Stimulated activated CD4-positive, alpha-beta T cell treated with anti-CD3 and anti-CD28 coated beads, Interleukin-4, amount 100 ng/mL, for 48 hours (primary cell): ENCODE data around the gene NOTCH2NLA.
"Not testable (repeated sequence)": the region's sequence is repeated elsewhere in the genome, so short reads cannot be mapped to it uniquely, and the experiment has no call there.

Experiments
- DNase-seq, 2 donors: peaks; one replicate each; pipeline ENCODE4 v3.0.0-alpha.2; 2020; ENCODE audit warnings: low read depth in 2 of 2

Gene NOTCH2NLA

DNA sequence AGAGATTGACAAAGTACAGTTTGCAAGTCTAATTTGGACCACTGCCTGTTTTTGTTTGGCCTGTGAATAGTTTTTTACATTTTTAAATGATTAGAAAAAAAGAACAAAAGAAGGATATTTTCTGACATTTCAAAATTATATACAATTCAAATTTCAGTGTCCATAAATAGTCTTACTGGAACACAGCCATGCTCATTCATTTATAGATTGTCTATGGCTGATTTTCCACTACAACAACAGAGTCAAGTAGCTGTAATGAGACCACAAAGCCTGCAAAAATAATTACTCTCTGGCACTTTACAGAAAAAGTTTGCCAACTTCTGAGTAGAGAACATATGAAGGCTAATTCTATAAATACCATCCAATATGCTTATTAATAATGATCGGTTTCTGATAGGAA is 61.1 kb downstream of the NOTCH2NLA start:
- not testable (repeated sequence) for DNase-seq

DNA sequence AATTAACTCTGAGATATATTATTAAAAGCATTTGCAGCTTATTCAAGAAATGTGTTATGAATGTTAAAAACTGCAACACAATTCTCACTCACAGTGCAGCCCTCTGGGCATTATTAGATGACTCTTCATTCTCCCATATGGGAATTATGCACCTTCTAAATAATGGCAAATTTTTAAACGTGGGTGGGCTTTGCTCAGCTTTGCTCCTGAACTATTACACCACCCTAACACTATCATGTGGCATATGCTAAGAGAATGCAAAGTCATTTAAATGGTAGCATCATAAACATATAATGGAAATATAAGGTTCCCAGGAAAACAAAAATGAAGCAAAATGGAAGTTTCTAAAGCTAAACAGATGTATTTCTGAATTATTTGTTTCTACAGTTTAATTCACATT is 61.5 kb downstream of the NOTCH2NLA start:
- DNase-seq: not testable (repeated sequence)

GRCh38 chr1:146144465-146144864 is 84.4 kb downstream of the NOTCH2NLA start, which contains the start of gene NBPF10:
NBPF10 (minus strand) TSS chr1:146144804; CDS start chr1:146144769, 35 bp downstream.
- DNase-seq: not testable (repeated sequence)
